ENCODE results near the gene EIF1AX.

GRCh38 chrX:20181598-20182329 lies 40.1 kb upstream of the EIF1AX start:
- TF ChIP-seq, protein P1, sequence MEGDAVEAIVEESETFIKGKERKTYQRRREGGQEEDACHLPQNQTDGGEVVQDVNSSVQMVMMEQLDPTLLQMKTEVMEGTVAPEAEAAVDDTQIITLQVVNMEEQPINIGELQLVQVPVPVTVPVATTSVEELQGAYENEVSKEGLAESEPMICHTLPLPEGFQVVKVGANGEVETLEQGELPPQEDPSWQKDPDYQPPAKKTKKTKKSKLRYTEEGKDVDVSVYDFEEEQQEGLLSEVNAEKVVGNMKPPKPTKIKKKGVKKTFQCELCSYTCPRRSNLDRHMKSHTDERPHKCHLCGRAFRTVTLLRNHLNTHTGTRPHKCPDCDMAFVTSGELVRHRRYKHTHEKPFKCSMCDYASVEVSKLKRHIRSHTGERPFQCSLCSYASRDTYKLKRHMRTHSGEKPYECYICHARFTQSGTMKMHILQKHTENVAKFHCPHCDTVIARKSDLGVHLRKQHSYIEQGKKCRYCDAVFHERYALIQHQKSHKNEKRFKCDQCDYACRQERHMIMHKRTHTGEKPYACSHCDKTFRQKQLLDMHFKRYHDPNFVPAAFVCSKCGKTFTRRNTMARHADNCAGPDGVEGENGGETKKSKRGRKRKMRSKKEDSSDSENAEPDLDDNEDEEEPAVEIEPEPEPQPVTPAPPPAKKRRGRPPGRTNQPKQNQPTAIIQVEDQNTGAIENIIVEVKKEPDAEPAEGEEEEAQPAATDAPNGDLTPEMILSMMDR (CRISPR knock-in tag; IDR thresholded peaks at IDR 0.05): no peak
- TF ChIP-seq ZHX1 (CRISPR knock-in tag; IDR thresholded peaks at IDR 0.05; ENCODE audit: low read depth): no peak
